COR-L47 (cell line): Measurements from ENCODE around the gene PIGV.

Experiments used
- DNase-seq: peaks from one replicate; lab custom pipeline; 2025; lab: John Stamatoyannopoulos, UW

The PIGV gene

DNA sequence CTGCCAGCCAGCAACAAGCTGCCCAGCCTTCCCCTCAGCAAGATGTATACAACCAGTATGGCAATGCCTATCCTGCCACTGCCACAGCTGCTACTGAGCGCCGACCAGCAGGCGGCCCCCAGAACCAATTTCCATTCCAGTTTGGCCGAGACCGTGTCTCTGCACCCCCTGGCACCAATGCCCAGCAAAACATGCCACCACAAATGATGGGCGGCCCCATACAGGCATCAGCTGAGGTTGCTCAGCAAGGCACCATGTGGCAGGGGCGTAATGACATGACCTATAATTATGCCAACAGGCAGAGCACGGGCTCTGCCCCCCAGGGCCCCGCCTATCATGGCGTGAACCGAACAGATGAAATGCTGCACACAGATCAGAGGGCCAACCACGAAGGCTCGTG is 13.3 kb upstream of the PIGV start:
- no peak for DNase-seq

DNA sequence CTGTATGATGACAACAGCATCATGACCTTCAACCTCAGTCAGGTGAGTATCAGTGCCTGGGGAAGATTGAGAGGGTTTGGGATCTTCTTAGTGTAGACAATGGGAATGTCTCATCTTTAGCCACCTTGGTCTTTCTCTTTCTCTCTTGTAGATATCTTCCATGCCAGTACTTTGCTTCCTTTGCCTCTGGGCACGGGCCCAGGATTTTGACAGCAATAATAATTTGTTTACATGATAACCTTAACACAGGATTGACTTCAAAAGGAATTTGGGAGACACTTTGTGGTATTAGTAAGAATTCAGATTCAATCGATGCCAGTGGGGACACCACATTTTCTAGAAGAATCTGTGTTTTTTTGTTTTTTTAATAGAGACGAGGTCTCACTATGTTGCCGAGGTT is 12.1 kb upstream of the PIGV start:
- no peak for DNase-seq

DNA sequence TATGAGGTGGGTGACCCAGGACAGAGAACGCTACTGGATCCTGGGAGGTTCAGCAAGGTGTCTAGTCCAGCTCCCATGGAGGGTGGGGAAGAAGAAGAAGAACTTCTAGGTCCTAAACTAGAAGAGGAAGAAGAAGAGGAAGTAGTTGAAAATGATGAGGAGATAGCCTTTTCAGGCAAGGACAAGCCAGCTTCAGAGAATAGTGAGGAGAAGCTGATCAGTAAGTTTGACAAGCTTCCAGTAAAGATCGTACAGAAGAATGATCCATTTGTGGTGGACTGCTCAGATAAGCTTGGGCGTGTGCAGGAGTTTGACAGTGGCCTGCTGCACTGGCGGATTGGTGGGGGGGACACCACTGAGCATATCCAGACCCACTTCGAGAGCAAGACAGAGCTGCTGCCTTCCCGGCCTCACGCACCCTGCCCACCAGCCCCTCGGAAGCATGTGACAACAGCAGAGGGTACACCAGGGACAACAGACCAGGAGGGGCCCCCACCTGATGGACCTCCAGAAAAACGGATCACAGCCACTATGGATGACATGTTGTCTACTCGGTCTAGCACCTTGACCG is 8.6 kb upstream of the PIGV start:
- DNase-seq: no peak

DNA sequence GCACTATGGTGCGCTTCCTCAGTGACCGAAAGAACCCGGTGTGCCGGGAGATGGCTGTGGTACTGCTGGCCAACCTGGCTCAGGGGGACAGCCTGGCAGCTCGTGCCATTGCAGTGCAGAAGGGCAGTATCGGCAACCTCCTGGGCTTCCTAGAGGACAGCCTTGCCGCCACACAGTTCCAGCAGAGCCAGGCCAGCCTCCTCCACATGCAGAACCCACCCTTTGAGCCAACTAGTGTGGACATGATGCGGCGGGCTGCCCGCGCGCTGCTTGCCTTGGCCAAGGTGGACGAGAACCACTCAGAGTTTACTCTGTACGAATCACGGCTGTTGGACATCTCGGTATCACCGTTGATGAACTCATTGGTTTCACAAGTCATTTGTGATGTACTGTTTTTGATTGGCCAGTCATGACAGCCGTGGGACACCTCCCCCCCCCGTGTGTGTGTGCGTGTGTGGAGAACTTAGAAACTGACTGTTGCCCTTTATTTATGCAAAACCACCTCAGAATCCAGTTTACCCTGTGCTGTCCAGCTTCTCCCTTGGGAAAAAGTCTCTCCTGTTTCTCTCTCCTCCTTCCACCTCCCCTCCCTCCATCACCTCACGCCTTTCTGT is 7.3 kb upstream of the PIGV start:
- no peak for DNase-seq

DNA sequence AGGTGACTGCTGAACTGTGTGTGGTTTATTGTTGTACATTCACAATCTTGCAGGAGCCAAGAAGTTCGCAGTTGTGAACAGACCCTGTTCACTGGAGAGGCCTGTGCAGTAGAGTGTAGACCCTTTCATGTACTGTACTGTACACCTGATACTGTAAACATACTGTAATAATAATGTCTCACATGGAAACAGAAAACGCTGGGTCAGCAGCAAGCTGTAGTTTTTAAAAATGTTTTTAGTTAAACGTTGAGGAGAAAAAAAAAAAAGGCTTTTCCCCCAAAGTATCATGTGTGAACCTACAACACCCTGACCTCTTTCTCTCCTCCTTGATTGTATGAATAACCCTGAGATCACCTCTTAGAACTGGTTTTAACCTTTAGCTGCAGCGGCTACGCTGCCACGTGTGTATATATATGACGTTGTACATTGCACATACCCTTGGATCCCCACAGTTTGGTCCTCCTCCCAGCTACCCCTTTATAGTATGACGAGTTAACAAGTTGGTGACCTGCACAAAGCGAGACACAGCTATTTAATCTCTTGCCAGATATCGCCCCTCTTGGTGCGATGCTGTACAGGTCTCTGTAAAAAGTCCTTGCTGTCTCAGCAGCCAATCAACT is 6.4 kb upstream of the PIGV start:
- DNase-seq: no peak

DNA sequence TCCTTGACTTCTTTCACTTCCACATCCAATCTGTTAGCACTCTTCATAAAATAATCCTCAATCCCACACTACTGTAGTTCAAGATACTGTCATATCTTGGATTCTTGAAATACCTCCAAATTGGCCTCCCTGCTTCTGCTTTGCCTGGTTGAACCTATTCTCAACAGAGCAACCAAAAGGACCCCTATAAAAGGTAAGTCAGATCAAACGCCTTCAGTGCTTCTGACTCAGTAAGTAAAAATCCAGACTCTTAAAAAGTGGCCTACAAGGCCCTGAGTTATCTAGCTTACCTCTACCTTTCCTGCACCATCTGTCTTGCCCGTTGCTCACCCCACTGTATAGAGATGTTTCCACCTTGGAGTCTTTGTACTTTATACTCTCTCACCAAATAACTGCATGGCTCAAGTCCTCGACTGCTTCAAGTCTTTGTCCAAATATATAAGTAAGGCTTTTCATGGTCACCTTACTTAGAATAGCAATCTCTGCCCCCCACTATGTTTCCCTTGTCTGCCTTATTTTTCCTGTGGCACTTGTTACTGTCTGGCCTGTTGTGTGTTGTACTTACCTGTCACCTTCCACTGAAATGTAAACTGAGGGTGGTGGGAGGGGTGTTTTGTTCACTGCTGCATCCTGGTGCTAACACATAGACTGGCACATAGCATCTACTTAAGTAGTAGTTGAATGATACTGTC is 5.1 kb upstream of the PIGV start:
- no peak for DNase-seq

DNA sequence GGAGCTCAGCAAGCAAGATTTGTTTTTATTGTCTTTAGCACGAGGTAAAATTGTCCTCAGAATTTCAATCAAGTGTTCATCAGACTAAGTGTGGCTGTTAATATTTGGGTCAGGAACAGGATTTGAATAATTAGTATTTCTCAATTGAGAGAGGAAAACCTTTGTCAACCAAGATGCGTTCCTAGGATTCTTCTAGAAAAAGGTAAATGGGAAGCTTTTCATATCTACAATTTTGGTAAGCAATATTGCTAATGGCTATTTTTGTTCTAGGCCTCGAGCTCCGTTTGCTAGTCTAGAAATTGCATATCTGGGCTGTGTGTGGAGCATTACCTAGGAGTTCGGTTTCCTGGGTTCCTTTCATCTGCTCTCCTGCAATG is 4.1 kb upstream of the PIGV start:
- no peak for DNase-seq

DNA sequence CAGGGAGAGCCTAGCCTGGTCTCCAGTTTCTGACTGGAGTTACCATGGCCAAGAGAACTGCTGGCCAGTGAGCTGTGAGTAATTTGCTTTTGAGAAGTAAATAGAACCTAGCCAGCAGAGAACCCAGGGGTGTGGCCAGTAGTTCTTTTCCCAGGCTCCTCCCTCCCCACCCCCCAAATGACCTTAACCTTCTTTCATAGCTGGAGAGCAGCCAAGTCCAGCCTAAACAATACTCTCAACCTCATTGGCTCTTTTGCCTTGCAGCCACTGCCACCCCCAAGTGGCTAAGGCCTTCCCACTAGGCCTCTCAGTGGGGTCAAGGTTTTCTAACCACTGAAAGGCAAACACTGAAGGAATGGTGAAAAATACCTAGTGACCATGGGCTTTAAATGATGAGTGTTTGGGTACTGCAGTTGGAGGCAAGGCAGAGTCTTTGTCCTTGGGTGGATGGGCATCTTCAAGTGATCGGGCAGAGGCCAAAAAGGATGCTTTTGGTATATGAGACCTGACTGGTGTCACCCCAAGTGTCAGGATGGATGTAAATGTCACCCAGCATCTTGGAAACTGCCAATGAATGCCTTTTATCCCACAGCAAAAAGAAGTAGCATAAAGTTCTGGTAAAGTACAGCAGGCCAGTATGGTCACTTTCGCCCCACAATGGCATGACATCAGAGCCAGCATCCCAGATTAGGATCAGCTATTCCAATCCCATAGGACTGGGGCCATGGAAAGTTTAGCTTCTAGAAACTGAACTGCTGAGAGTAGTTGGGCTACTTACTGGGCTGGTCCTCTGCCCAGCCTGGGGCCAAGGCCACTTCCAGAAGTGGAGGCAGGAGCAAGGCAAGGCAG is 3.5 kb upstream of the PIGV start:
- peak; percentile 75 for DNase-seq

DNA sequence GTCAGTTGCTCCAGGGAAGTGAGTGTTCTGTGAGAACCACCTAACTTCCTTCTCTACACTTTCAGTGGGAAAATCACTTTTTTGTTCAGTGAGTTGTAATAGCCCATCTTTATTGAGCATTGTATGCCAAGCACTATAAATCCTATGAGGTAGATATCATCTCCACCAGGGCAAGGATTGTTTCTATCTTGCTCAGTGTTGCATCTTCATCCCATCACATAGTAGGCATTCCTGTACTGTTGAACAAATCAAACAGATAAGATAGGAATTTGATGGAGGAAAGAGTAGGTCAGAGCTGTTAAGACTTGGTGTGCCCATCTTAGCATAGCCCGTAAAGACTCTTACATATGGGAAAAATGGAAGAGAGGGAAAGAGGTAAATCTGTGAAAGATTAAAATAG is 2.9 kb upstream of the PIGV start:
- no peak for DNase-seq

DNA sequence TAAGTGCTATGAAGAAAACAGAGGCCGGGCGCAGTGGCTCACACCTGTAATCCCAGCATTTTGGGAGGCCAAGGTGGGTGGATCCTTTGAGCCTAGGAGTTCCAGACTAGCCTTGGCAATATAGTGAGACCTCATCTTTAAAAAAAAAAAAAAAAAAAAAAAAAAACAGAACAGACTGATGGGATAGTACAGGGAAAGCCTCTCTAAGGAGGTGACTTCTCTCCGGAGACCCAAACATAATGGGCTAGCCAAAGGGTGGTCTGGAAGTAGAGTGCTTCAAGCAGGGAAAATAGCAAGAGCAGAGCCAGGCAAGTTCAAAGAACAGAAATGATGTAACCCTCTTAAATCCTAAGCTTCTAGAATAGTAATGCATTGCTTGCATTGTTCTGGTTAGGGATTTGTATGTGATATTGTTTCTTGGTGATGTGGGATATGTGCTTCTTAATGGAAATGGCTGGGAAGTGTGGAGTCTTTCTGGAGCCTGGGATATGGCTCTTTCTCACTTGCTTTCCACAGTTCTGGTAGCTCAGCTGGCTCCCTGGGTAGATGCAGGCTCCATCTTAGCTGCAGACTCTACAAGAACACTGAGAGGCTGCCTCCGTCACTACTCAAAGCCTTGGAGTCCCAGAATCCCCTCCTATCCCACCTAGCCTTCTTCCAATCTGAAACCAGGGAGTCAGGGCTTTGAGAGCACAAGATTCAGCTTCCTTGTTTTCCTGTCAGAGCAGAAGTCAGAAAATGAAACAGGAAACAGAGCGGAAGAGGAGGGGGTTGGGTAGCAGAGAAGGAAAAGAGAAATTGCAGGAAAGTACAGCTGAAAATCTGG is 1.9 kb upstream of the PIGV start:
- no peak for DNase-seq

DNA sequence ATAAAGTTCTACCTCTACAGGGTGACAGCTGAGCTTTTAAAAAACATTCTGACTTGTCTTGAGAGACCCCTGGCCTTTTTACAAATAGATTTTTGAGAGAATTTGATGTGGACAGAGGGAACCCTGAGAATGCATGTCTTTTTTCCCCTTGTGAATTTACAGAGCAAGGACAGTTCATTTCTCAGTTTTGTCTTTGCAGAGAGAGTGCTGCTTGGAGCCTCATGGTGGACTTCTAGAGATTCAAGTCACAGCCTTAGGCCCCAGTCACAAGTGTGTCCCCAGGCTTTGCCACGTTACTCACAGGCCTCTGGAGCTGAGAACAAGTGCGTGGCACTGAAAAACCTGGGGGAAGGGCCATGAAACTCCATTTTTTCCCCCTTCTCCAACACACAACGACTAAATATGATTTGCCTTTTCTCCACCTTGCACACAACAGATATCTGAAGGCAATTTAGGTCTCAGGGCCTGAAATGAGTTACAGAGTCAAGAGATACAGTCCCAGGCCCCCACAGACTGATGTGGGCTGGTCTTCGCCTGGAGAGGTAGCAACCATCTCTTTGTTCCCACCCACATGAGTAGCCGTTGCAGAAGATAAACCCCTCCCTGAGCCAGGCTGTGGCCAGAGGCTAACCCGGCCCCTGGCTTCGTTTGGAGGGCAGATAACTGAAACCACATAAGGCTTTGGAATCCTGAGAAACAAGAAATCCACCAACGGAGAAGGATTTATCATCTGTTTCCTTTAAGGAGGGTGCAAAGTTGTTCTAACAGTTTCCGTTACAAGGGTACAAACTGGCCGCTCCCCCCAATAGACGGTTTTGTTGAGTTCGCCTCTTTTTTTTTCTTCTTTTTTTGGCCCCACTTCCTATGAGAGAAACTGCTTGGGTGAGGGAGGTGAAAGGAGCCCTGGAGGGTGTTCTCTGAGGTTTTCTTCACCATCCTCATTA is 1.0 kb upstream of the PIGV start:
- no peak for DNase-seq

DNA sequence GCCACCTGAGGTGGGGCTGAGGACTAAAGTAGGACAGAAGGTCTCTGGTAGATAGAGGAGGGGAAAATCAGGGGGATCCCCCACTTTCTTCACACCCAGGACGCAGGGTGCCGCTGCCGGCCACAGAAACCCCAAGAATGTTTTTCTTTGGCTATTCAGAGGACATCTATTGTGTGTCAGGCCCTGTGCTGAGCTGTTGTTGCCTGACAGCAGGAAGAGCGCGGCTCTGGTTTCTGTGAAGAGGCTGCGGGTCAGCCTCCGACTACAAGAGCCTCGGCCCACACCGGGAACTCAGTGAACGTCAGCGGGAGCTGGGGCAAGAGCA is 407 bp upstream of the PIGV start:
- no peak for DNase-seq

DNA sequence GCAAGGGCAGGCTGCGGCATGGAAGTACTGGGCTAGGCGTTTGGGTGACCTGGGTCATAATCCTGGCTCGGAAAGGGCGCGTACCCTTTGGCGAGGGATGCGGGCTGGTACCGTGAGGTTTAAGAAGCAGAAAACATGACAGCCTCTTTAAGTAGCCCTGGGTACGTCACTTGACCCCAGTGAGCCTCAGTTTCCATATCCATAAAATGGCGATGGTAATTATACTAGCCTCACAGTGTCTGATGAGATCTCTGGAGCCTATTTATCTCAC is 700 bp downstream of the PIGV start:
- no peak for DNase-seq

DNA sequence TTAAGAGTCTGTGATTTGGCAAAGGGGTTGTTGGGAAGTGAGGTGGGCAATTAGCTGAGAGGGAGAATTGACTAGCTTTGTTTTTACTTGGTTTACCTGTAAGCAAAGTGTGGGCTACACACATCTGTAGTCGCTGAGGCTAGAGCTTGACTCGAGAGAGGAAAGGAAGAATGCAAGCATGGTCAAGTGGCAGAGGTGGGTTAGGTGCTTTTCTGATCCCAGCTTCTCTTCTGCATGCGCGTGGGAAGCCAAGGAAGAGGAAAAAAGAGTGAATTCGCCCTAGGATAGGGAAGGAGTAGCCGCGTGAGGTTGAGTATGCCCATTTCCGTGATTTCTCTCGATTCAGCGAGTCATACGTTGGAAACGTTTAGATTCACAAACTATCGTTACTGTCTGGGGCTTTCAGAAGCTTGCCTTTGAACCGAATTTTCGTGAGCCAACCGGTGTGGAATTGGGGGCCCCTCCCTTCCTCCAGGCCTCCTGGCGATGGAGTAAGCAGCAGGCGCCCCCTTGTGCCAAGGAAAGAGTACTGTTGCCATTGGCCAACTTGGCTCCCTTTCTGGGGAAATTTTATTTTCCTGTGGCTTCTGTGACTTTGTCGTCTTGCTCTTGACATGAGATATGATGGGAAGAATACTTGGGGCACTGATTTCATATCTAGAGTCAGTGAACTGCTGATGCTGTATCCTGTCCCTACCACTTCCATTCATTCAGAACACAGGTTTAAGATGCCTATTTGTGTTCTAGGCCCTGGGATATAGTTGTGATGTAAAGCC is 1.3 kb downstream of the PIGV start:
- peak; percentile 83 for DNase-seq

DNA sequence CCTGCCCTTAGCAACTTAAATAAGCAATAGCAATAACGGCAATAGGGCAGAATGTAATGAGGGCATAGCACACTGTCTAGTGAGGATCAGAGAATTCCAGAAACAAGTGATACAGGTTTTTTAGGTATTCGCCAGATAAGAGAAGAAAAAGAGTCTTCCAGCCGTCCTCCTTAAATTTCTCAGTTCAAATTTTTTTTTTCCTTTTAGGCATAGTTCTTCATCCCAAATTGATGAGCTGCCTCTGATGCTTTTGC is 1.8 kb downstream of the PIGV start:
- no peak for DNase-seq

DNA sequence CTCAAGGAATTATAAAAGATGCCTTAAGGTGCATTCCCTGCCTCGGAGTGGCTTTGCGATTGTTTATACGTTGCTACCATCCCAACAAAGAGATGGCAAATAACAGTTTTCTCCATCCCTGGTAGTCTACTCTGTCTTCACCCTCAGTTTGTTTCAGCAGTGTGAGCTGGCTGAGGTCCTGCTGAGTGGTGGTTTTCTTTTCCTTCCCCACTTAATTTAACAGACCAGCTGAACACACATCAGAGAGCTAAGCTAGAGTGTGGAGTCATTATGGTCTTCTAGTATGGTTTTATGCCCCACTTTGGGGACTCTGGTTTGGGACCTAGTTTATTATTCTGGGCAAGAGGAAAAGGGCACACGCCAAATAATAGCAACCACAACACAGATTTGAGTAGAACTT is 2.2 kb downstream of the PIGV start:
- DNase-seq: no peak

DNA sequence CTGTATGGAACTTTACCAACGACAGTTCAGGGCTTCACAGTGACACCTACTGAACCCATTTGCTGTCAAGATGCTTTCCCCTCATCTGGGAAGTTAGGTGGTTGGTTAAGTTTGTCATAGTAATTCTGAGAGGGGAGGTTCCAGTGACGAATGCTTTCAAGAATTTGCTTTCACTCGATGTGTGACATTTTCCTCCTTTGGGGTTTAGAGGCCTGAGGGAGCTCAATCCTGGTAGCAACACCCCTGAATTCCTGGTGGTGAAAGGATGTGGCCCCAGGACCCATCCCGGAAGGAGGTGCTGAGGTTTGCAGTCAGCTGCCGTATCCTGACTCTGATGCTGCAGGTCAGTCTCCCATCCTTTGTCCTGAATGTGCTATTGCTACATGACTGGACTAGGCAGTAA is 2.8 kb downstream of the PIGV start:
- DNase-seq: no peak

DNA sequence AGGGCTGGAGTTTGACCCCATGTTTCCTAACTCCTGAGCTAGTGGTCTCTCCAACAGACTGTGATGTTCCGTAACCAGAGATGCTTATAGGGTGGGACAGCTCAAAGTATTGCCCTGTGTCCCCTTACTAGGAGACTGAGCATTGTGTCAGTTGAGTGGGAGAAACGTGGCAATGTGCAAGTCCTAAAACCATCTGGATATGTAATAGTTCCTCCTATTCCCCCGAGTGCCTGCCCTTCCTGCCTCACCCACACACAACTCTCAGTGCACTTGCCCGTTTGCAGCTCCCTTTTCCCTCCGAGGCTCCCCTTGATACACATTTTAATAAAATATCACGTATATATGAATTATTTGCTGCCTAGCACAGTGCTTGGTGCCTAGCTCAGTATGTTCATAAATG is 3.4 kb downstream of the PIGV start:
- no peak for DNase-seq

DNA sequence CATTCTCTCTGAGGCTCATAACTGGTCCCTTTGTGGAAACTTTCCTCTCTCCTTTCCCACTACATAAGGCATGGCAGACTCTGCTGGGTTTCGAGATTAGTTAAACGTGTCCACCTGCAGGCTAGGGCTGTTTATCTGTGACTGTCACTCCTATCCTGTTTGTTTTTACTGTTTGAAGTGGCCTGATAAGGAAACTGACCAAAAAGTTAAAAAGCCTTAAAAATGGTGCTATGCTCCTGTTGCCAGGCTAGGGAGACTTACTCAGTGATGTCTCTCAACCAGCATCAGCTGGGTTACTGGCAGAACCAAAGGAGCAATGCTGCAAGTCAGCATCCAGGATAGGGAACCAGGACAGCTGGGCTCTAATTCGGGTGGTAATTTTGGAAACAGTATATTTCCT is 3.9 kb downstream of the PIGV start:
- no peak for DNase-seq

DNA sequence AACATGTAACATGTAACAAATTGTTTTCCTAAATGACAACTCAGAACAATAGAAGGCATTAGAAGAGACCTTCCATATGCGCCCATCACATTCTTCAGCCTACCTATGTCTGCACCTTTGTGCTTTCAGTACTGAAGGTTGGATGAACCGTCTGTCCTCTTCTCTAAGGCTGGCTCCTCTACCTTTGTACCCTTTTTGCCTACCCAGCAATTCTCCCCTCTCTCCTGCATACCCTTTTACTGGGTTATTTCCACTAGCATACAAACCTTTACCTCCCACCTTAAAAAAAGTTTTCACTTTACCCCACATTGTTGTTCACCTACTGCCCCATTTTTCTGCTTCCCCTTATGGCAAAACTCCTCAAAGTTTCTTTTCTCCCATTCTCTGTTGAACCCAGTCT is 5.2 kb downstream of the PIGV start:
- DNase-seq: no peak

DNA sequence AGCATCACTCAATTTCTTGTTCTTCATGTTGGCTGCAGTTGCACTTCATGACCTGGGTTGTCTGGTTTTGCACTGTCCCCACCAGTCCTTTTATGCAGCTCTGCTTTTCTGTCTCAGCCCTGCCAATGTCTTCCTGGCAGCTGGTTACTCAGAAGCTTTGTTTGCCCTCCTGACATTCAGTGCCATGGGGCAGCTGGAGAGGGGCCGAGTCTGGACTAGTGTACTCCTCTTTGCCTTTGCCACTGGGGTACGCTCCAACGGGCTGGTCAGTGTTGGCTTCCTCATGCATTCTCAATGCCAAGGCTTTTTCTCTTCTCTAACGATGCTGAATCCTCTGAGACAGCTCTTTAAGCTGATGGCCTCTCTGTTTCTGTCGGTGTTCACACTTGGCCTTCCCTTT is 6.6 kb downstream of the PIGV start:
- no peak for DNase-seq
